GM18868 (cell line): ENCODE measurements around the gene MIPEP.
"Not testable (repeated sequence)": the region's sequence is repeated elsewhere in the genome, so short reads cannot be mapped to it uniquely, and the experiment has no call there.

Experiments
- ATAC-seq: cut with Tn5 transposase; IDR thresholded peaks from one replicate; pipeline ENCODE4 v1.9.1; 2021; ENCODE audit warnings: mild to moderate bottlenecking, moderate library complexity; ENCODE audit not compliant: unreplicated experiment

The MIPEP gene

GRCh38 chr13:23751195-23751594 is 138.0 kb downstream of the MIPEP start:
- ATAC-seq: peak; percentile 55

- ATAC-seq: no peak
These were observed 138.6 kb downstream of the MIPEP start for GRCh38 chr13:23750383-23751121.

- ATAC-seq: no peak
These were observed 139.8 kb downstream of the MIPEP start for GRCh38 chr13:23749288-23749873.

DNA sequence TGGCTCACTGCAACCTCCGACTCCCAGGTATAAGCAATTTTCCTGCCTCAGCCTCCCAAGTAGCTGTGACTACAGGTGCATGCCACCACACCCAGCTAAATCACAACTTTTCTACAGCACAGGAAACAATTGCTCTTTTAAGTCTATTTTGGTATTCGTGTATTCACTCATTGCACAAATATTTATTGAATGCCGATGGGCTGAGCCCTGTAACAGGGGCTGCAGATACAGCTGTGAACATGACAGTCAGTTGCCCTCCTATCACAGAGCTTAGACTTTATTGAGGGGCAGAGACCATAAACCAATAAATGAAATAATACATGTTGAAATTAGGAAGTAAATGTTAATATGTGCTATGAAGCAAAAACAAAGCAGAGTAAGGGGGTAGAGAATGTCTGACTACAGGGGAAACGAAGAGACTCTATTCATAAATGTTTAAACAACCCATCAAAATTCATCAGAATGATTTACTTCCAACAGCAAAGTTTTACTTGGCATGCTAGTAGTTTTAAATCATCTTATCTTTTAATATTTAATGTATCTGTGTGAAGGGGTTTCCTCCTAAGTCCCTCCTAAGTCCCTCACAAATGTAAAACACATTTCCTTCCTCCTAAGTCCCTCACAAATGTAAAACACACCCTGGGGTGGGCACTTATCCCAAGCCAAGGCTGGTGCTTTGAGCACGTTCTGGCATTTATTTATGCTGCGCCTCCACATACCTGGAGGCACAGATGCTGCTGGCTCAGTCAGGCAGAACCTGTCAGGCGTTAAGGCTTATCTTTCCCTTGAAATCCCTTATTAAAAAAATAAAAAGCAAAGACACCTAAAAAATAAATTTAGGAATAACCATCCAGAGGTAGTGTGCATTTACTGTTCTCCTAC is 140.8 kb downstream of the MIPEP start:
- ATAC-seq: no peak

- ATAC-seq: not testable (repeated sequence)
These were observed 143.1 kb downstream of the MIPEP start for GRCh38 chr13:23746141-23746540.

GRCh38 chr13:23744315-23744714 is 144.9 kb downstream of the MIPEP start:
- no peak for ATAC-seq

GRCh38 chr13:23743278-23744076 is 145.7 kb downstream of the MIPEP start:
- ATAC-seq: peak; percentile 72

- no peak for ATAC-seq
These were observed 147.2 kb downstream of the MIPEP start for GRCh38 chr13:23741879-23742510.

DNA sequence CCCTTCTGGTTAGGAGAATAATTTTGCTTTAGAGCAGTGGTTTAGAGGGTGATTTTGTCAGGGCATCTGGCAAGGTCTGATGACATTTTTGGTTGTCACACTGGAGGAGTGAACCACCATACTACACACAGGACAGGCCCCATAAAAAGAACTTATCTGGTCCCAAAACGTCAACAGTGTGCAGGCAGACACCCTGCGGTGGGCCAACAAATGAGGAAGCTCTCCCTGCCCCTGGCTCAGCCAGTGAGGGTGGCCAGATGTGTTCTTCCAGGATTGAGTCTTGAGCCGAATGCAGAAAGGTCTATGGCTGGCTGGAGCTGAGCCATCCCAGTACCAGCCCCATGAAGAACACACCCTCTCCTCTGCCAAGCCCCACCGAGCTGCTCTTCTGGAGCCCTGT is 149.2 kb downstream of the MIPEP start:
- no peak for ATAC-seq

GRCh38 chr13:23739596-23739995 is 149.6 kb downstream of the MIPEP start:
- ATAC-seq: no peak

GRCh38 chr13:23736541-23736940 is 152.7 kb downstream of the MIPEP start:
- ATAC-seq: no peak

GRCh38 chr13:23735329-23735728 is 153.9 kb downstream of the MIPEP start:
- ATAC-seq: no peak

DNA sequence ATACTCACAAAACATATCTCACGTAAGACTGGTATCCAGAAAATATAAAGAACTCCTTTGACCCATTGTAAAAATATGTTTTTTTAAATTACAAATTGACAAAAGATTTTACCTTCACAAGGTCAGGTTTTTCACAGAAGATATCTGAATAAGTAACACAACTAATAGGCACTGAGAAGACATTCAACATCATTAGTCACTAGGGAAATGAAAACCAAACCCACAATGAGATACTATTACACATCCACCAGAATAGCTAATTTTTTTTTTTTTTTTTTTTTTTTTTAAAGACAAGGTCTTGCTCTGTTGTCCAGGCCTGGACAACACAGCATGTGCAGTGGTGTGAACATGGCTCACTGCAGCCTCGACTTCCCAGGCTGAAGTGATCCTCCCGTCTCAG is 157.5 kb downstream of the MIPEP start:
- no peak for ATAC-seq

GRCh38 chr13:23730251-23730650 is 158.9 kb downstream of the MIPEP start:
- ATAC-seq: no peak

GRCh38 chr13:23729531-23729930 is 159.7 kb downstream of the MIPEP start:
- ATAC-seq: no peak

- no peak for ATAC-seq
These were observed 160.4 kb downstream of the MIPEP start for GRCh38 chr13:23728807-23729206.

DNA sequence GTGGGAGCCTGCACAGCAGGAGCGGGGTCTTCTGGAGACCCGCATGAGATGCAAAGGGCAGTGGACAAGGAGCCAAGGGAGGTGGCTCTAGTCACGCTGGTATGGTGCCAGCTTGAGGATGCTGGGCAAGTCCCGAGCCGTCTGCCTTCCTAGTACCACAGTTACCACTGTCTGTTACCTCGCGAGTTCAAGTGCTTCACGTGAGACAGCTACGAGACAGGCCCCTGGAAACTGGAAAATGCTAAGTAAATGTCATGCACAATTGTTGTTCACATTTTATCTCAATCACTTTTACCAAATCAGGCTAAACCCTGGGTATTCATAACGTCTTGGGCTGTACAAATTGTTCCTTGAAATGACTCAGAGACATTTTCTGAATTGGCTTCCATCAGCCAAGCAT is 163.3 kb downstream of the MIPEP start:
- ATAC-seq: no peak

DNA sequence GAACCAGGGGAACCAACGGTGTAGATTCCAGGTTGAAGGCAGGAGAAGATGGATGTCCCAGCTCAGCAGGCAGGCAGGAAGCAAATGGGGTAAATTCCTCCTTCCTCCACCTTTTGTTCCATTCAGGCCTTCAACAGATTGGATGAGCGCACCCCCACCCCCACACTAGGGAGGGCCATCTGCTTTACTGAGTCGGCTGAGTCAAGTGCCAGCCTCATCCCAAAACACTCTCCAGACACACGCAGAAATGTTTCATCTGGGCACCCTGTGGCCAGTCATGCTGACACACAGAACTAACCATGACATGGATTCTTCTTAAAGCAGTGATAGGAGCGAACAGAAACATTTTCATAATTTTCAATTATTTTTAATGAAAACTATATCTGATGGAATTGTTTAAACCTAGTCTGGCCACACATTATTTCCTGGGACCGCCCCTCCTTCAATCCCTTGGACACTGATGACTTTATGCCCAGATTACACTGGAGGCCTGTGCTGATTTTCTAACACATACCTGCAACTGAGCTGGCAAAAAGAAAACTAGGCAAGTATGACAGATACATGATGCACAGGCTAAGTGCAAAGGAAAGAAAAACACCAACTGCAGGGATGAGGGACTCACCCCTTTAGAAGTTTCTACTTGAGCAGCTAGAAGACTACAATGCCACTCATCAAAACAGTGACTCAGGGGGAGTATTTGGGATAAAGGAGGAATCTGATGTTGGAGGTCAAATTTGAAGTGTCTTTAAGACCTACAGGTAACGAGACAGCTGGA is 164.8 kb downstream of the MIPEP start:
- ATAC-seq: no peak

GRCh38 chr13:23723471-23723870 is 165.7 kb downstream of the MIPEP start:
- no peak for ATAC-seq
